Naive thymus-derived CD4-positive, alpha-beta T cell (primary cell): Measurements from ENCODE around the gene DBH. TPM values are rescaled to one million over a fixed set of nuclear protein-coding genes. Genes with fewer than 3 reads are reported as not detected.

Experiments used
- ATAC-seq: fragments of 150-1000 bp; cut with Tn5 transposase; 2 replicates; pipeline ENCODE4 v1.10.0; 2021; ENCODE audit warnings: mild to moderate bottlenecking, moderate library complexity
- CTCF ChIA-PET: fragments of 350-600 bp; sonication (Branson Sonifier 250); formaldehyde crosslinking; loops from one replicate; lab custom pipeline; 2021; ENCODE audit warnings: antibody characterized with exemption; lab: Charles Lee
- POLR2A ChIA-PET: fragments of 350-600 bp; sonication (Branson Sonifier 250); formaldehyde crosslinking; loops from one replicate; lab custom pipeline; 2021; ENCODE audit warnings: antibody characterized with exemption, inconsistent platforms; lab: Charles Lee
- DNase-seq, 9 donors: peaks; one replicate each; pipeline versions ENCODE4 v3.0.0 to v3.0.0-alpha.2; 2020 to 2022; ENCODE audit warnings: mixed read lengths in 1 of 9
- H3K27ac ChIP-seq: one replicate; pipeline ENCODE4 v1.7.0; 2013; ENCODE audit warnings: mild to moderate bottlenecking, low read depth, low read length, moderate library complexity
- H3K27me3 ChIP-seq, 2 donors: one replicate each; pipeline ENCODE4 v1.7.0; 2013; ENCODE audit warnings: low read length in 2 of 2, mild to moderate bottlenecking in 2 of 2, moderate library complexity in 2 of 2; ENCODE audit not compliant: control insufficient read depth in 2 of 2, insufficient read depth in 2 of 2
- H3K36me3 ChIP-seq, 3 experiments: 1 replicate in 2 of 3; 2 replicates in 1 of 3; pipeline ENCODE4 v1.7.0; 2013; ENCODE audit warnings: low read length in 3 of 3, mild to moderate bottlenecking in 3 of 3, moderate library complexity in 1 of 3; ENCODE audit not compliant: insufficient read depth in 3 of 3, control insufficient read depth in 2 of 3
- H3K4me1 ChIP-seq, 2 donors: one replicate each; pipeline ENCODE4 v1.7.0; 2013; ENCODE audit warnings: low read length in 2 of 2, mild to moderate bottlenecking in 2 of 2, moderate library complexity in 1 of 2; ENCODE audit not compliant: control insufficient read depth in 2 of 2, insufficient read depth in 2 of 2
- H3K4me3 ChIP-seq: 2 replicates; pipeline ENCODE4 v1.7.0; 2013; ENCODE audit warnings: mild to moderate bottlenecking, low read length
- H3K9me3 ChIP-seq, 3 experiments: 1 replicate in 2 of 3; 2 replicates in 1 of 3; pipeline ENCODE4 v1.7.0; 2013; ENCODE audit warnings: low read length in 3 of 3; ENCODE audit not compliant: control insufficient read depth in 2 of 3
- H3K27ac Mint-ChIP-seq, 9 donors: one replicate each; pipeline ENCODE4 v1.8.0; 2020 to 2022; ENCODE audit warnings: mixed read lengths in 9 of 9, mild to moderate bottlenecking in 8 of 9, moderate library complexity in 5 of 9, inconsistent platforms in 2 of 9
- H3K27me3 Mint-ChIP-seq, 5 donors: one replicate each; pipeline ENCODE4 v1.8.0; 2021 to 2022; ENCODE audit warnings: mixed read lengths in 5 of 5, mild to moderate bottlenecking in 1 of 5
- H3K36me3 Mint-ChIP-seq, 5 donors: one replicate each; pipeline ENCODE4 v1.8.0; 2020 to 2022; ENCODE audit warnings: mixed read lengths in 5 of 5, mild to moderate bottlenecking in 3 of 5, inconsistent platforms in 1 of 5
- H3K4me1 Mint-ChIP-seq, 7 donors: one replicate each; pipeline ENCODE4 v1.8.0; 2020 to 2022; ENCODE audit warnings: mixed read lengths in 7 of 7, mild to moderate bottlenecking in 3 of 7, inconsistent platforms in 1 of 7
- H3K4me3 Mint-ChIP-seq, 10 donors: one replicate each; pipeline ENCODE4 v1.8.0; 2020 to 2022; ENCODE audit warnings: mild to moderate bottlenecking in 10 of 10, mixed read lengths in 10 of 10, moderate library complexity in 6 of 10, inconsistent platforms in 2 of 10
- H3K9me3 Mint-ChIP-seq, 11 donors: one replicate each; pipeline ENCODE4 v1.8.0; 2020 to 2022; ENCODE audit warnings: mixed read lengths in 11 of 11, mild to moderate bottlenecking in 4 of 11, inconsistent platforms in 1 of 11, moderate library complexity in 1 of 11
- intact Hi-C, 2 donors: fragments of 100-400 bp; cut with micrococcal nuclease; formaldehyde crosslinking; loops; one replicate each; pipeline ENCODE4 v1.15.1; 2023
- polyA plus RNA-seq, 2 donors: library from polyadenylated mRNA; unstranded; fragments of 300-500 nt; fragmentation: Illumina TruSeq; gene quantifications; one replicate each; pipeline ENCODE4 v1.2.3, GENCODE V29; 2021
- total RNA-seq, 6 experiments: library from RNA in 5 of 6; stranded (reverse) in 5 of 6; gene quantifications; 1 replicate in 5 of 6; 2 replicates in 1 of 6; pipeline ENCODE4 v1.2.3 and lab custom pipeline; 2021 to 2026

Gene DBH
- total and polyA plus RNA-seq, 7 experiments from 2014 or later = 0.08 to 1.2 (median 0.17) TPM; not detected in 1

- peak overlapping the region; percentile 6 for H3K4me3 ChIP-seq
- H3K9me3 Mint-ChIP-seq = peaks cover 0 to 3% (median 0%) of the 10 kb centered on the region in 11 donors
- intact Hi-C loops = loop anchor here (1.0 to 2.0 kb wide), 3 partner anchors 21 to 57 kb away; no protein-coding TSS in a partner anchor
- H3K27me3 ChIP-seq = no peaks in the 10 kb centered on the region
- H3K4me1 Mint-ChIP-seq = peaks cover 32 to 65% (median 51%) of the 10 kb centered on the region in 7 donors
- H3K36me3 Mint-ChIP-seq = peaks cover 0 to 2% (median 0%) of the 10 kb centered on the region in 5 donors
- H3K36me3 ChIP-seq = peaks cover 0 to 6% (median 0%) of the 10 kb centered on the region in 3 experiments
- ChIA-PET POLR2A (interaction anchor here (1.2 to 18.3 kb wide), 7 partner anchors 9 to 38 kb away, joined by 4 to 448 read pairs (median 8); no protein-coding TSS in a partner anchor), CTCF (interaction anchor here (0.7 to 1.8 kb wide), 6 partner anchors 9 to 49 kb away, joined by 3 to 8 read pairs (median 4); no protein-coding TSS in a partner anchor)
- ATAC-seq (peak; percentile 97), DNase-seq (peak; percentile 34 to 93 (median 90))
- H3K27me3 Mint-ChIP-seq = no peaks in the 10 kb centered on the region
- peak overlapping the region; percentile 84 for H3K27ac ChIP-seq
- peak overlapping the region; percentile 88 to 100 (median 99) for H3K27ac Mint-ChIP-seq
- no peaks in the 10 kb centered on the region for H3K9me3 ChIP-seq
- peaks cover 29 to 45% of the 10 kb centered on the region in 2 donors for H3K4me1 ChIP-seq
- peak overlapping the region; percentile 27 to 84 (median 74) for H3K4me3 Mint-ChIP-seq
Measured at GRCh38 chr9:133677126-133678010, 41.2 kb downstream of the DBH start.

DNA sequence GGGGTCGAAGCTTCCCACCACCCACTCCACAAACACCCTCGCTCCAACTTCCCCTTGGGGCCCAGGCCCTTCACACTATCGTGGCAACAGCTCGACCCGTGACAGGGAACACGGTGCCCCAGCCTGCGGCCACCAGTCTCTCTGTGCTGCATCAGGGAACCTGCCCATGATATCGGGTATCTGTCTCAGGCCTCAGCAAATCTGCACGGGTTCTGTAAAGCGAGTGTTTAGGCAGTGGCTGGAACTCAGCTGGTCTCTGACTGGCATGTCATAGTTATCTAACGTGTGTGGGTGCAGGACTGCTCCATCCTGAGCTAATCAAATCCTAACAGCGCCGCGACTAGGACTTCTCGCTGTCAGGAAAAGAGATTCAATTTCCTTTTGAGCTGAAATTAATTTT lies 42.9 kb downstream of the DBH start:
- Histone ChIP-seq H3K4me3 (no peak overlapping the region), H3K27me3 (no peaks in the 10 kb centered on the region), H3K27ac (peak overlapping the region; percentile 84), H3K9me3 (no peaks in the 10 kb centered on the region), H3K4me1 (peaks cover 45 to 62% of the 10 kb centered on the region in 2 donors), H3K36me3 (no peaks in the 10 kb centered on the region)
- DNase-seq (no peak), ATAC-seq (no peak)
- ChIA-PET POLR2A (interaction anchor here (0.7 to 18.3 kb wide), 4 partner anchors 15 to 36 kb away, joined by 3 to 448 read pairs (median 4); no protein-coding TSS in a partner anchor), CTCF (interaction anchor here (1.4 kb wide), 2 partner anchors 22 to 46 kb away, joined by 3 read pairs; no protein-coding TSS in a partner anchor)
- Mint-ChIP-seq H3K4me1 (peaks cover 39 to 80% (median 61%) of the 10 kb centered on the region in 7 donors), H3K27ac (peak overlapping the region in 8 of 9 donors; percentile 96 to 100 (median 100)), H3K4me3 (peak overlapping the region in 3 of 10 donors; percentile 19 to 60 (median 58)), H3K27me3 (no peaks in the 10 kb centered on the region), H3K9me3 (peaks cover 0 to 3% (median 0%) of the 10 kb centered on the region in 11 donors), H3K36me3 (peaks cover 0 to 2% (median 0%) of the 10 kb centered on the region in 5 donors)
- intact Hi-C loops = no loop called here

- Histone ChIP-seq H3K27me3 (no peaks in the 10 kb centered on the region), H3K4me3 (no peak overlapping the region), H3K9me3 (no peaks in the 10 kb centered on the region), H3K27ac (peak overlapping the region; percentile 39), H3K4me1 (peaks cover 51 to 67% of the 10 kb centered on the region in 2 donors), H3K36me3 (no peaks in the 10 kb centered on the region)
- Mint-ChIP-seq H3K9me3 (peaks cover 0 to 3% (median 0%) of the 10 kb centered on the region in 11 donors), H3K4me3 (no peak overlapping the region), H3K27ac (peak overlapping the region in 8 of 9 donors; percentile 43 to 100 (median 99)), H3K36me3 (peaks cover 0 to 2% (median 0%) of the 10 kb centered on the region in 5 donors), H3K4me1 (peaks cover 38 to 81% (median 63%) of the 10 kb centered on the region in 7 donors), H3K27me3 (no peaks in the 10 kb centered on the region)
- intact Hi-C loops = no loop called here
- ATAC-seq (no peak), DNase-seq (no peak)
- POLR2A ChIA-PET = interaction anchor here (0.7 to 18.3 kb wide), 4 partner anchors 14 to 35 kb away, joined by 3 to 448 read pairs (median 4); no protein-coding TSS in a partner anchor
- CTCF ChIA-PET = interaction anchor here (1.4 kb wide), 2 partner anchors 21 to 46 kb away, joined by 3 read pairs; no protein-coding TSS in a partner anchor
Measured at GRCh38 chr9:133679466-133680061, 43.4 kb downstream of the DBH start.

DNA sequence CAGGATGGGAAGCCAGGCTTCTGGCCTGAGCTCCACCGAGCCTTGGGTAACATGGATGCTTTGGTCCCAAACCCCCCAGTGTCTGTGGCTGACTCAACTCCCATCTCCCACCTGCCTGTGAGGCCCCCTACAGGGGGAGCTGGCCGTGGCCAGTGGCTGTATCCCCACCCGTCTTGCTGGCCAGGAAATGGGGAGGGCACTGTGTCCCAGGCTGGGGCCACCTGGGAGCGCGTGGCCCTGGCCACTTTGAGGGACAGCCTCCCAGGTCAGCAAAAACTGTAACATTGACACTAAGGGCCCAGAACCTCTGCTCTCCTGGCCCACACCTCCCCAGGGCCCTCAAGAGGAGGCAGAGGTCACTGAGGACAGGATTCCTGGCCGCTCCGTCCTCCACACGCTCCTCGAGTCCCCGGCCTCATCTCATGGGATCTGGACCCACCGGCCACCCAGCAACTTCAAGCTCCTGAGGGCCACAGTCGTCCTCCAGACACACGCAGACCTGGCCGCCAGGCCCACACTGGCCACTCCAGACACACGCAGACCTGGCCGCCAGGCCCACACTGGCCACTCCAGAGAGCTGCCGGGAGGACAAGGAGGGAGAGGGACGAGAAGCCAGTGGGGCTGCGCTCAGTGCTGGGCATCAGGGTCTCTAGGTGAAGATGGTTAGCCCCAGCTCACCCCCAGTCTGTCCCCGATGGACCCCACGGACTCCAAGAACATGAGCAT lies 44.2 kb downstream of the DBH start:
- no peak overlapping the region for H3K4me3 ChIP-seq
- no peaks in the 10 kb centered on the region for H3K9me3 ChIP-seq
- Mint-ChIP-seq H3K36me3 (no peaks in the 10 kb centered on the region), H3K27ac (peak overlapping the region in 8 of 9 donors; percentile 76 to 99 (median 92)), H3K27me3 (no peaks in the 10 kb centered on the region), H3K4me3 (peak overlapping the region in 1 of 10 donors; percentile 3), H3K4me1 (peaks cover 33 to 82% (median 59%) of the 10 kb centered on the region in 7 donors), H3K9me3 (peaks cover 0 to 3% (median 0%) of the 10 kb centered on the region in 11 donors)
- peaks cover 53 to 73% of the 10 kb centered on the region in 2 donors for H3K4me1 ChIP-seq
- no peaks in the 10 kb centered on the region for H3K27me3 ChIP-seq
- no peak for ATAC-seq
- POLR2A ChIA-PET = interaction anchor here (1.2 to 18.3 kb wide), 2 partner anchors 25 to 34 kb away, joined by 3 to 448 read pairs; no protein-coding TSS in a partner anchor
- DNase-seq = no peak
- no peak overlapping the region for H3K27ac ChIP-seq
- H3K36me3 ChIP-seq = no peaks in the 10 kb centered on the region
- intact Hi-C loops = no loop called here
- CTCF ChIA-PET = interaction anchor here (1.4 kb wide), 1 partner anchor 20 kb away, joined by 3 read pairs; no protein-coding TSS in a partner anchor

DNA sequence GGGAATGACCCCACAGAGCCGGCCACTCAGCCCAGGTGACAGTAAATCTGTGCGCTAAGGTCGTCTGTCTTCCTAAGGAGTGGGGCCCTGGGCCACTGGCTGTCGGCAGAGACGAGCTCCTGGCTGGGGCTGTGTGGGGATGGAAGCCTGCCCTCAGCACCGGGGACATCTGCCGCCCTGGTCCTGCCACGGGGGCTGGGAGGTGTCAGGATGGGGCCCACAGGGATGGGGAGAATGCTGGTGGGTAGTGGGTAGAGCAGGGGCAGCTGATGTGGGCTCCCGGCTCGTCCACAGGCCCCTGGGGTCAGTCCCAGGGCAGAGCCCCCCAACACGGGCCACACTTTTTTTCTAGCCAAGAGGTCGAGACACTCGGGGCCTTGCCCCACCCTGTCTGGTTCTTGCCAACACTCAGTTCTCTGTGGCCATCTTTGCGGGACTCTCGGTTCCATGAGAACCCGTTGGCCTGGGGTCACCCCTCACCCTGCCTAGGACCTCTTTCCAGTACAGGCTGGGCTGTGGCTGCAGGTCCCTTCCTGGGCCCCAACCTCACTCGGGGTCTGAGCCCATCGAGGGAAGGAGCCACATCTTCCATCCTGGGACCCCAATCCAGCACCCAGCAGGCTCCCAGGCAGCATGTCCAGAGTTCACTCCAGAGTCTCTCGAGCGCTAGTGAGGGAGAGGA lies 45.0 kb downstream of the DBH start:
- intact Hi-C loops = no loop called here
- Histone ChIP-seq H3K27ac (peak overlapping the region; percentile 31), H3K27me3 (no peaks in the 10 kb centered on the region), H3K4me3 (no peak overlapping the region), H3K4me1 (peaks cover 50 to 68% of the 10 kb centered on the region in 2 donors), H3K36me3 (no peaks in the 10 kb centered on the region), H3K9me3 (no peaks in the 10 kb centered on the region)
- H3K4me3 Mint-ChIP-seq = peak overlapping the region in 1 of 10 donors; percentile 49
- DNase-seq = no peak
- no peaks in the 10 kb centered on the region for H3K36me3 Mint-ChIP-seq
- CTCF ChIA-PET = no interaction called here
- peaks cover 27 to 80% (median 55%) of the 10 kb centered on the region in 7 donors for H3K4me1 Mint-ChIP-seq
- POLR2A ChIA-PET = interaction anchor here (0.6 to 18.3 kb wide), 2 partner anchors 25 to 310 kb away, joined by 3 to 448 read pairs; no protein-coding TSS in a partner anchor
- H3K9me3 Mint-ChIP-seq = peaks cover 0 to 3% (median 0%) of the 10 kb centered on the region in 11 donors
- peak overlapping the region; percentile 5 to 100 (median 93) for H3K27ac Mint-ChIP-seq
- ATAC-seq = no peak
- no peaks in the 10 kb centered on the region for H3K27me3 Mint-ChIP-seq
